MCF 10A (cell line): ENCODE measurements around the gene PCDHA9. TPM values are rescaled to one million over a fixed set of nuclear protein-coding genes. Genes with fewer than 3 reads are reported as not detected.
A peak's percentile ranks its signal among the peaks of the same experiment; 100 is the strongest.
"Not testable (repeated sequence)": the region's sequence is repeated elsewhere in the genome, so short reads cannot be mapped to it uniquely, and the experiment has no call there.

ENCODE experiments used
- BruUV-seq: library from RNA; stranded (reverse); fragments of 400-500 nt; replicated peaks from 2 replicates; lab custom pipeline; 2021; lab: Mats Ljungman, UMichigan
- CTCF ChIA-PET: fragments of 300-600 bp; sonication (Branson Sonifier 250); formaldehyde crosslinking; extraction: SDS; loops from one replicate; lab custom pipeline; 2021; ENCODE audit warnings: antibody characterized with exemption, inconsistent platforms; lab: Yijun Ruan, JAX
- POLR2A ChIA-PET: fragments of 300-600, 350-650 bp; sonication (Branson Sonifier 250); formaldehyde crosslinking; extraction: SDS; loops from one replicate; lab custom pipeline; 2020; ENCODE audit warnings: antibody characterized with exemption, inconsistent platforms; lab: Yijun Ruan, JAX
- DNase-seq: peaks from one replicate; pipeline ENCODE4 v3.0.0-alpha.2; 2018; ENCODE audit not compliant: unreplicated experiment
- H3K27ac Mint-ChIP-seq: one replicate; pipeline ENCODE4 v1.8.0; 2022; ENCODE audit warnings: mild to moderate bottlenecking, low read depth, mixed read lengths; ENCODE audit not compliant: unreplicated experiment
- H3K27me3 Mint-ChIP-seq: one replicate; pipeline ENCODE4 v1.8.0; 2022; ENCODE audit warnings: mixed read lengths; ENCODE audit not compliant: insufficient read depth, unreplicated experiment
- H3K36me3 Mint-ChIP-seq: one replicate; pipeline ENCODE4 v1.8.0; 2022; ENCODE audit warnings: mild to moderate bottlenecking, moderate library complexity, mixed read lengths; ENCODE audit not compliant: insufficient read depth, unreplicated experiment
- H3K4me1 Mint-ChIP-seq: one replicate; pipeline ENCODE4 v1.8.0; 2022; ENCODE audit warnings: mixed read lengths; ENCODE audit not compliant: insufficient read depth, unreplicated experiment
- H3K4me3 Mint-ChIP-seq: one replicate; pipeline ENCODE4 v1.8.0; 2022; ENCODE audit warnings: mild to moderate bottlenecking, moderate library complexity, mixed read lengths; ENCODE audit not compliant: unreplicated experiment
- H3K9me3 Mint-ChIP-seq: one replicate; pipeline ENCODE4 v1.8.0; 2022; ENCODE audit warnings: mixed read lengths; ENCODE audit not compliant: unreplicated experiment
- CTCF ChIP-seq: fragments of 200-600 bp; IDR thresholded peaks from one replicate; pipeline ENCODE4 v1.8.0; 2022; ENCODE audit warnings: antibody characterized with exemption, mild to moderate bottlenecking; ENCODE audit not compliant: unreplicated experiment
- intact Hi-C: fragments of 100-400 bp; cut with micrococcal nuclease; formaldehyde crosslinking; loops from 2 replicates; pipeline ENCODE4 v1.14.1; 2022
- total RNA-seq: library from RNA; stranded (reverse); gene quantifications from 2 replicates; pipeline ENCODE4 v1.2.3, GENCODE V29; 2022

PCDHA9 gene
- total RNA-seq, 1 experiment from 2014 or later: 0.28 TPM

GRCh38 chr5:140870221-140871201, 22.3 kb downstream of the PCDHA9 start:
- BruUV-seq: no TSS peak

GRCh38 chr5:140875085-140876065, 27.2 kb downstream of the PCDHA9 start, which contains the start of gene PCDHA12:
PCDHA12 (plus strand) TSS chr5:140875308; CDS start chr5:140875473, 165 bp downstream.
- peak within 1 kb of the TSS; percentile 86 for H3K4me3 Mint-ChIP-seq
- ChIA-PET POLR2A (interaction anchor here (0.6 to 4.6 kb wide), 26 partner anchors 13 to 421 kb away, joined by 3 to 179 read pairs (median 4); partner anchors contain the start of genes HARS1, HARS2, IK and NDUFA2), CTCF (interaction anchor here (0.6 to 5.9 kb wide), 63 partner anchors 9 to 1831 kb away, joined by 3 to 121 read pairs (median 4); partner anchors contain the start of genes HARS1, HARS2, PCDHA10 and PCDHA5)
- BruUV-seq: TSS peak; percentile 79
- peak; percentile 68 for TF ChIP-seq CTCF
- peaks cover 12% of the 10 kb centered on the region for H3K36me3 Mint-ChIP-seq
- H3K27ac Mint-ChIP-seq: peak within 1 kb of the TSS; percentile 92
- H3K4me1 Mint-ChIP-seq: peaks cover 4% of the 10 kb centered on the region
- H3K27me3 Mint-ChIP-seq: no peaks in the 10 kb centered on the region
- intact Hi-C loops: loop anchor here (1.0 kb wide), 3 partner anchors 51 to 165 kb away; partner anchors contain the start of gene PCDHAC1
- peak; percentile 76 for DNase-seq
- peaks cover 11% of the 10 kb centered on the region for H3K9me3 Mint-ChIP-seq

More at GRCh38 chr5:140870221-140871201, 22.3 kb downstream of the PCDHA9 start:
- intact Hi-C loops: no loop called here
- no peaks in the 10 kb centered on the region for H3K27me3 Mint-ChIP-seq
- ChIA-PET CTCF (interaction anchor here (0.8 to 1.7 kb wide), 7 partner anchors 10 to 170 kb away, joined by 3 to 25 read pairs (median 4); partner anchors contain the start of genes PCDHA4 and PCDHA6), POLR2A (no interaction called here)
- peaks cover 4% of the 10 kb centered on the region for H3K4me1 Mint-ChIP-seq
- no peaks in the 10 kb centered on the region for H3K9me3 Mint-ChIP-seq
- H3K36me3 Mint-ChIP-seq: peaks cover 5% of the 10 kb centered on the region
- TF ChIP-seq CTCF: no peak
- no peak for DNase-seq
- no peak overlapping the region for H3K4me3 Mint-ChIP-seq
- H3K27ac Mint-ChIP-seq: no peak overlapping the region

- CTCF ChIA-PET: interaction anchor here (1.1 to 5.9 kb wide), 12 partner anchors 11 to 186 kb away, joined by 3 to 121 read pairs (median 13); partner anchors contain the start of genes HARS1, HARS2, PCDHA10 and PCDHAC1
- H3K27me3 Mint-ChIP-seq, BruUV-seq, H3K27ac Mint-ChIP-seq, DNase-seq, intact Hi-C loops, H3K4me1 Mint-ChIP-seq: not testable (repeated sequence)
- H3K4me3 Mint-ChIP-seq: peak overlapping the region; percentile 86
- POLR2A ChIA-PET: interaction anchor here (0.9 to 4.6 kb wide), 4 partner anchors 12 to 164 kb away, joined by 5 to 179 read pairs (median 33); partner anchors contain the start of gene PCDHAC1
- peaks cover 17% of the 10 kb centered on the region for H3K9me3 Mint-ChIP-seq
- peaks cover 17% of the 10 kb centered on the region for H3K36me3 Mint-ChIP-seq
Measured at GRCh38 chr5:140876541-140877261, 28.5 kb downstream of the PCDHA9 start.
